ENCODE results near the gene C1QTNF5. TPM values are rescaled to one million over a fixed set of nuclear protein-coding genes. Genes with fewer than 3 reads are reported as not detected.

C1QTNF5 gene
- total RNA-seq, 2 experiments from 2014 or later = not detected

- H3K36me3 Mint-ChIP-seq = peaks cover 3% of the 10 kb centered on the region
- DNase-seq (no peak), ATAC-seq (ENCODE audit: low read depth) (no peak)
- peaks cover 6% of the 10 kb centered on the region for H3K4me1 Mint-ChIP-seq
- no peaks in the 10 kb centered on the region for H3K9me3 Mint-ChIP-seq
- no peak overlapping the region for H3K4me3 Mint-ChIP-seq
- POLR2A ChIA-PET = no interaction called here
- H3K27ac Mint-ChIP-seq = no peak overlapping the region
- H3K27me3 Mint-ChIP-seq = peaks cover 31% of the 10 kb centered on the region
These were observed 3.0 kb upstream of the C1QTNF5 start for GRCh38 chr11:119343726-119344125.

GRCh38 chr11:119342362-119343130 lies 1.9 kb upstream of the C1QTNF5 start:
- no peak for ATAC-seq (ENCODE audit: low read depth)
- Mint-ChIP-seq H3K36me3 (peaks cover 3% of the 10 kb centered on the region), H3K27me3 (peaks cover 33% of the 10 kb centered on the region), H3K4me3 (no peak overlapping the region), H3K9me3 (no peaks in the 10 kb centered on the region), H3K4me1 (peaks cover 10% of the 10 kb centered on the region), H3K27ac (no peak overlapping the region)
- POLR2A ChIA-PET = no interaction called here
- no peak for DNase-seq

- Mint-ChIP-seq H3K27me3 (peaks cover 33% of the 10 kb centered on the region), H3K9me3 (no peaks in the 10 kb centered on the region)
These were observed 1.3 kb upstream of the C1QTNF5 start for GRCh38 chr11:119342023-119342300.

GRCh38 chr11:119341222-119342022 lies 739 bp upstream of the C1QTNF5 start:
- Mint-ChIP-seq H3K27me3 (peaks cover 31% of the 10 kb centered on the region), H3K4me1 (peaks cover 12% of the 10 kb centered on the region), H3K9me3 (no peaks in the 10 kb centered on the region), H3K27ac (no peak overlapping the region), H3K4me3 (peak overlapping the region; percentile 7), H3K36me3 (peaks cover 4% of the 10 kb centered on the region)
- POLR2A ChIA-PET = interaction anchor here (0.8 kb wide), 1 partner anchor 18 kb away, joined by 3 read pairs; no protein-coding TSS in a partner anchor
- ATAC-seq (ENCODE audit: low read depth) (no peak), DNase-seq (no peak)

More at GRCh38 chr11:119342023-119342300, 1.3 kb upstream of the C1QTNF5 start:
- DNase-seq (no peak), ATAC-seq (ENCODE audit: low read depth) (no peak)
- Mint-ChIP-seq H3K4me1 (peaks cover 12% of the 10 kb centered on the region), H3K36me3 (peaks cover 3% of the 10 kb centered on the region), H3K4me3 (no peak overlapping the region), H3K27ac (no peak overlapping the region)
- POLR2A ChIA-PET = no interaction called here

GRCh38 chr11:119339589-119340334 lies 921 bp downstream of the C1QTNF5 start:
- Mint-ChIP-seq H3K36me3 (peaks cover 9% of the 10 kb centered on the region), H3K9me3 (no peaks in the 10 kb centered on the region), H3K4me1 (peaks cover 21% of the 10 kb centered on the region), H3K27me3 (peaks cover 31% of the 10 kb centered on the region), H3K27ac (no peak overlapping the region), H3K4me3 (peak overlapping the region; percentile 45)
- POLR2A ChIA-PET = interaction anchor here (0.5 to 1.5 kb wide), 3 partner anchors 11 to 33 kb away, joined by 3 to 4 read pairs (median 4); no protein-coding TSS in a partner anchor
- ATAC-seq (ENCODE audit: low read depth) (peak; percentile 24), DNase-seq (peak; percentile 73)

- Mint-ChIP-seq H3K27me3 (peaks cover 31% of the 10 kb centered on the region), H3K36me3 (peaks cover 9% of the 10 kb centered on the region), H3K27ac (no peak overlapping the region), H3K4me3 (peak overlapping the region; percentile 45), H3K4me1 (peaks cover 21% of the 10 kb centered on the region), H3K9me3 (no peaks in the 10 kb centered on the region)
- ATAC-seq (ENCODE audit: low read depth) = no peak
- no peak for DNase-seq
- POLR2A ChIA-PET = interaction anchor here (0.5 to 1.9 kb wide), 6 partner anchors 11 to 244 kb away, joined by 3 to 8 read pairs (median 4); a partner anchor contains a TSS
These were observed 1.6 kb downstream of the C1QTNF5 start for GRCh38 chr11:119338965-119339588.

- H3K27me3 Mint-ChIP-seq = peaks cover 31% of the 10 kb centered on the region
- ATAC-seq (ENCODE audit: low read depth) (peak; percentile 23), DNase-seq (peak; percentile 73)
- POLR2A ChIA-PET = interaction anchor here (0.5 to 1.9 kb wide), 8 partner anchors 11 to 915 kb away, joined by 3 to 8 read pairs (median 4); a partner anchor contains a TSS
- H3K36me3 Mint-ChIP-seq = peaks cover 9% of the 10 kb centered on the region
- H3K4me1 Mint-ChIP-seq = peaks cover 24% of the 10 kb centered on the region
- H3K27ac Mint-ChIP-seq = no peak overlapping the region
- no peaks in the 10 kb centered on the region for H3K9me3 Mint-ChIP-seq
- H3K4me3 Mint-ChIP-seq = no peak overlapping the region
These were observed 2.3 kb downstream of the C1QTNF5 start for GRCh38 chr11:119338318-119338890.

GRCh38 chr11:119337581-119338317 lies 2.9 kb downstream of the C1QTNF5 start:
- POLR2A ChIA-PET = interaction anchor here (0.5 to 1.9 kb wide), 7 partner anchors 11 to 914 kb away, joined by 3 to 8 read pairs (median 4); a partner anchor contains a TSS
- Mint-ChIP-seq H3K9me3 (no peaks in the 10 kb centered on the region), H3K27me3 (peaks cover 28% of the 10 kb centered on the region), H3K27ac (no peak overlapping the region), H3K36me3 (peaks cover 9% of the 10 kb centered on the region), H3K4me1 (peaks cover 30% of the 10 kb centered on the region), H3K4me3 (no peak overlapping the region)
- DNase-seq = no peak
- no peak for ATAC-seq (ENCODE audit: low read depth)

- POLR2A ChIA-PET = interaction anchor here (1.9 kb wide), 1 partner anchor 242 kb away, joined by 8 read pairs; a partner anchor contains a TSS
- peaks cover 32% of the 10 kb centered on the region for H3K4me1 Mint-ChIP-seq
- DNase-seq = no peak
- H3K9me3 Mint-ChIP-seq = no peaks in the 10 kb centered on the region
- no peak for ATAC-seq (ENCODE audit: low read depth)
- peak overlapping the region; percentile 56 for H3K4me3 Mint-ChIP-seq
- H3K27ac Mint-ChIP-seq = peak overlapping the region; percentile 61
- H3K27me3 Mint-ChIP-seq = peaks cover 22% of the 10 kb centered on the region
- peaks cover 9% of the 10 kb centered on the region for H3K36me3 Mint-ChIP-seq
These were observed 3.8 kb downstream of the C1QTNF5 start for GRCh38 chr11:119336744-119337469.

GRCh38 chr11:119335655-119336543 lies 4.8 kb downstream of the C1QTNF5 start:
- no peak for DNase-seq
- Mint-ChIP-seq H3K4me3 (peak overlapping the region; percentile 98), H3K4me1 (peaks cover 27% of the 10 kb centered on the region), H3K9me3 (no peaks in the 10 kb centered on the region), H3K36me3 (peaks cover 9% of the 10 kb centered on the region), H3K27me3 (peaks cover 15% of the 10 kb centered on the region), H3K27ac (peak overlapping the region; percentile 99)
- POLR2A ChIA-PET = no interaction called here
- no peak for ATAC-seq (ENCODE audit: low read depth)

Data from activated naive CD8-positive, alpha-beta T cell treated with anti-CD3 and anti-CD28 coated beads, Interleukin-2, amount 10 ng/mL, durations not matched to agents 7 days and 5 days (primary cell).